Esophagus (tissue), 2 donors: ENCODE measurements around the gene PIK3R1. TPM values are rescaled to one million over a fixed set of nuclear protein-coding genes. Genes with fewer than 3 reads are reported as not detected.
A peak's percentile ranks its signal among the peaks of the same experiment; 100 is the strongest.

Source experiments
- H3K27ac ChIP-seq, 2 donors: one replicate each; pipeline ENCODE4 v1.5.1; 2013; ENCODE audit warnings: low read depth in 2 of 2, mild to moderate bottlenecking in 2 of 2, inconsistent platforms in 1 of 2, low read length in 1 of 2, moderate library complexity in 1 of 2
- H3K27me3 ChIP-seq, 2 donors: one replicate each; pipeline ENCODE4 v1.6.1; 2013; ENCODE audit warnings: low read length in 2 of 2, control low read depth in 1 of 2, mild to moderate bottlenecking in 1 of 2; ENCODE audit not compliant: insufficient read depth in 2 of 2, control insufficient read depth in 1 of 2
- H3K36me3 ChIP-seq, 2 donors: one replicate each; pipeline ENCODE4 v1.6.1; 2013; ENCODE audit warnings: low read length in 1 of 2; ENCODE audit not compliant: control insufficient read depth in 2 of 2, insufficient read depth in 2 of 2
- H3K4me1 ChIP-seq, 2 donors: one replicate each; pipeline ENCODE4 v1.6.1; 2013; ENCODE audit warnings: low read length in 1 of 2; ENCODE audit not compliant: control insufficient read depth in 2 of 2, insufficient read depth in 2 of 2
- H3K4me3 ChIP-seq, 2 donors: one replicate each; pipeline ENCODE4 v1.5.1; 2013; ENCODE audit warnings: low read length in 2 of 2, mild to moderate bottlenecking in 2 of 2, low read depth in 1 of 2, moderate library complexity in 1 of 2
- H3K9me3 ChIP-seq, 2 donors: one replicate each; pipeline ENCODE4 v1.6.1; 2013; ENCODE audit warnings: mild to moderate bottlenecking in 2 of 2, low read depth in 1 of 2, low read length in 1 of 2, moderate library complexity in 1 of 2; ENCODE audit not compliant: control insufficient read depth in 2 of 2, insufficient read depth in 1 of 2
- whole genome bisulfite sequencing, 2 donors: extraction: QIAGEN DNeasy Blood & Tissue Kit; methylation state at CpG; one replicate each; pipeline ENCODE4 v1.1.7; 2013; 5-methylcytosine and 5-hydroxymethylcytosine counted together
- polyA plus RNA-seq, 2 donors: library from polyadenylated mRNA; stranded (reverse); fragments of 200-250 nt; gene quantifications; one replicate each; pipeline ENCODE4 v1.2.3, GENCODE V29; 2013
- donor health status: healthy with polysubstance abuse.
- donor health status: Bipolar disorder and iron deficiency.

Gene PIK3R1
- polyA plus RNA-seq, 2 donors, result 5.0 to 8.2 TPM

DNA sequence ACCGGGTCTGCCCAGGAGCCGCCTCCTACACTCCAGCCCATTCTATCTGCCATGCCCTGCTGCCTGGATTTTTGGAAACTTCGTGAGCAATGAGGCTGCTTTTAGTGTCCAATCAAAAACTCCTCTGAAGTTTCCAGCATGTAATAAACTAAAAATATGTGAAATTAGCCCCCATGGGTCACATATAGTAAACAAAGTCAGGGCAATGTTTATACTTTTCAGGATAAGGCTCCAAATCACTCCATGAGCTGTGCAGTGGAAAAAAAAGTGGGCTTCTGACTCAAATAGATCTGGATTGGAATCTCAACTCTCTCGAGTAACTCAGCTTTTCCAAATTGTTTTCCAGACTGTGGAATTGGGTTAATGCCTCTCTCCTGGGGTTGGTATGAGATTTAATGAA lies 68.2 kb downstream of the PIK3R1 start:
- Histone ChIP-seq H3K27me3 (no peaks in the 10 kb centered on the region), H3K27ac (peak overlapping the region in 1 of 2 donors; percentile 42), H3K4me3 (no peak overlapping the region), H3K9me3 (no peaks in the 10 kb centered on the region), H3K4me1 (peaks cover 0 to 4% of the 10 kb centered on the region in 2 donors), H3K36me3 (peaks cover 9 to 19% of the 10 kb centered on the region in 2 donors)
- 68 to 69% methylated on average over 4 of the region's 4 CpGs for WGBS, 2 donors

GRCh38 chr5:68285075-68285840 lies 69.7 kb downstream of the PIK3R1 start:
- H3K27me3 ChIP-seq, result no peaks in the 10 kb centered on the region
- H3K36me3 ChIP-seq, result peaks cover 6 to 13% of the 10 kb centered on the region in 2 donors
- H3K4me3 ChIP-seq, result no peak overlapping the region
- H3K27ac ChIP-seq, result peak overlapping the region in 1 of 2 donors; percentile 18
- WGBS, 2 donors, result 57 to 66% methylated on average over 3 of the region's 3 CpGs
- H3K4me1 ChIP-seq, result peaks cover 0 to 4% of the 10 kb centered on the region in 2 donors
- no peaks in the 10 kb centered on the region for H3K9me3 ChIP-seq

- Histone ChIP-seq H3K4me1 (peaks cover 0 to 4% of the 10 kb centered on the region in 2 donors), H3K4me3 (no peak overlapping the region), H3K27me3 (no peaks in the 10 kb centered on the region), H3K36me3 (peaks cover 8 to 13% of the 10 kb centered on the region in 2 donors), H3K27ac (no peak overlapping the region), H3K9me3 (no peaks in the 10 kb centered on the region)
- WGBS, 2 donors, result 14 to 17% methylated on average over 4 of the region's 4 CpGs
Observed at GRCh38 chr5:68285851-68286611, 70.5 kb downstream of the PIK3R1 start.

DNA sequence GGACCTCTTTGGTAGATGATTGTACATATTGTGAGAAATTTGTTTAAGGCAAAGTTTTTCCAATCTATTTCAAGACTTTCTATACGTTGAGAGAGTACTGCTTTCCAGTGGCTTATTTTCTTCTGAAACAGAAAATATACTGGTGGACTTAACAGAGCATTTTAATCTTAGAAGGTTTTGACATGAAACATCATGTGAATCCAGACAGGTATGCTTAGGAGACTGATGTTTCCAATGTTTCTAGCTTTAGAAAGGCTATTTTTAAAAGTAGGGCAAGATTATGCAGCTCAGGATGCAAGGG lies 71.0 kb downstream of the PIK3R1 start:
- no peak overlapping the region for H3K27ac ChIP-seq

DNA sequence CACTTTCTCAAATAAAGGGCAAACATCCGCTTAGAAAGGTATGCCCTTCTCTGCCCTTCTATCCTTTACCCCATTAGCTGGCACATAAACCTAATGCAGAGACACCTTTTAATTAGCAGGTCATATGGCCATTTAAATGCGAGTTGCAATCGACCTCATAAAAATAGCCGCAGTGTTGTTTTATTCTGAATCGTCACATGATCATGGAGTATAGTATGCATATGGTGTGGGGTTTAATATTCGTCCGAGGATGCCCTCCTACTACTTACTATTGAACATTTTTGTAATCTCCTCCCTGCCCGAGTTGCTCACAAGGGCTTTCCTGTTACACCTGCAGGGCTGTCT lies 72.0 kb downstream of the PIK3R1 start:
- Histone ChIP-seq H3K27ac (peak overlapping the region; percentile 80 to 92), H3K36me3 (peaks cover 4 to 5% of the 10 kb centered on the region in 2 donors), H3K9me3 (no peaks in the 10 kb centered on the region), H3K4me1 (peaks cover 0 to 4% of the 10 kb centered on the region in 2 donors), H3K27me3 (no peaks in the 10 kb centered on the region), H3K4me3 (peak overlapping the region; percentile 58 to 59)
- WGBS, 2 donors, result 32 to 36% methylated on average over 8 of the region's 8 CpGs

More for the DNA sequence above, 71.0 kb downstream of the PIK3R1 start:
- H3K4me3 ChIP-seq, result no peak overlapping the region
- H3K27me3 ChIP-seq, result no peaks in the 10 kb centered on the region
- peaks cover 8 to 13% of the 10 kb centered on the region in 2 donors for H3K36me3 ChIP-seq
- no peaks in the 10 kb centered on the region for H3K9me3 ChIP-seq
- peaks cover 0 to 4% of the 10 kb centered on the region in 2 donors for H3K4me1 ChIP-seq
- WGBS, 2 donors, result 15 to 19% methylated on average over 1 of the region's 1 CpG

DNA sequence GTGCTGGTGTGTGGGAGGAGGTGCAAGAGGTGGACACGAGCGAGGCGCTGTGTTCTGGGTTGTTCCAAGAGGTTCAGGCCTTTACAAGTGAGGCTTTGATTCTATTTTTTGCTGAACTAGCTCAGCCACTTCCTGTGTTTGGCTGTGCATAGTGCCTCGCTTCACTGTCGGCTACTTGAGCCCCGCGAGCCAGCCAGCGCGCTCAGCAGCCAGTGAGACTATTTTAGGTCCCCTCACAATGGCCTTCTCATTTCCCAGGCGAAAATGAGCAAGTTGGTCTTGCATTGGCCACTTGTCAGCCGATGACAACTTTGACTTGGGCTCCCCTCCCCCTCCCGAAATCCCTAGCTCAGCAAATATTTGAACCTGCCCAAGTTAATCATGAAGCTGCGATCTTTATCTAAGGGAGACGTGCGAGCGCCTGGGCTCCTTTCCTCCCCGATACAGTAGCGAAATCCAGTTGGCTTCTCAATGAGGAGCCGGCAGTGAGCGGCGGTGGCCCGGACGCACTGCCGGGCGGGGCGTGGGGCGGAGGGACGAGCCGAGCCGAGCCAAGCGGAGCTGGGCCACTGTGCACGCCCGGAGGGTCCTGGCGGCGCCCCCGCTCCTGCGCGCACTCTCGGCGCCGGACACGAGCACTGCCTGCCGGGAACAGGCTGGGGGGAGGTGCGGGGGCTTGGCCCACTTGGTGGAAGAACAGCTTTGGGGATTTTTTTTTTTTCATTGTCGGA lies 72.6 kb downstream of the PIK3R1 start:
- Histone ChIP-seq H3K9me3 (no peaks in the 10 kb centered on the region), H3K27me3 (no peaks in the 10 kb centered on the region), H3K4me3 (peak overlapping the region; percentile 58 to 59), H3K27ac (peak overlapping the region; percentile 80 to 92), H3K4me1 (peaks cover 0 to 4% of the 10 kb centered on the region in 2 donors), H3K36me3 (peaks cover 4 to 5% of the 10 kb centered on the region in 2 donors)
- 1% methylated on average over 45 of the region's 45 CpGs for WGBS, 2 donors

DNA sequence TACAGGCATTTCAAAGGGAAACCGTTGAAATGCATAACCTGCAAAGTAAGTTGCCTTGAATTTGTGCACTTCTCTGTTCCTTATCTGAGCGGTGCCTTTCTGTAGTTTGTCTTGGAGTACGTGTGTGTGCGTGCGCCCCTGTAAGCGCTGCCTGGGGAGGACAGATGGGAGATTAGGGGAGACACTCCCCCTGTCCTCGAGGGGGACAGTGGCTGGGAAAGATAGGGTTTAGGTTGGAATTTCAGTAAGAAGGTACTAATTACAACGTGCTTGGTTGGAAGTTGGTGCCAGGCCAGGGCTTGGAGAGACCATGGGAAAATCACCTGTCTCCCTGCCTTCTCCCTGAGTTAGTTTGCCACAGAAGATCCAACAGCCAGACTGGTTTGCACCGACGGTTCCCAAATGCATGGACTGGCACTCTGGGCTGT lies 73.2 kb downstream of the PIK3R1 start:
- peak overlapping the region; percentile 80 to 92 for H3K27ac ChIP-seq
- WGBS, 2 donors, result 4 to 9% methylated on average over 10 of the region's 10 CpGs
- no peaks in the 10 kb centered on the region for H3K9me3 ChIP-seq
- H3K36me3 ChIP-seq, result peaks cover 2 to 5% of the 10 kb centered on the region in 2 donors
- H3K4me1 ChIP-seq, result peaks cover 0 to 4% of the 10 kb centered on the region in 2 donors
- H3K27me3 ChIP-seq, result no peaks in the 10 kb centered on the region
- peak overlapping the region; percentile 58 to 59 for H3K4me3 ChIP-seq

DNA sequence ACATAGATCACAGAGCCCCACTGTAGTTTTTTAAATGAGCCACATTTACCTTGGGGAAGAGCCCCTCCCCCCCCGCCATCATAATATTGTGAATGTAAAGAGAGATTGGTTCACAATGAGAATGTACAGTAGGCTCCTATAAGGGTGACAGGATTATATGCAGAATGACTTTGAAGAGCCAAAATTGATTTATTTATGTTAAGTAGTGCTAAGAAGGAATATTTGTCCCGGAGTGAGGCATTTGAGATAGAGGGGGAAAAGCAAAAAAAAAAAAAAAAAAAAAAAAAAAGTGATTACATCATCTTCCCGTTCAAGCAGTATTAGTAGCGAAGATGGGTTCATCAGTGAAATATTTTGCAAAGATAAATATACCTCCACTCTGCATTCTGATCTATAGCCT lies 73.9 kb downstream of the PIK3R1 start:
- Histone ChIP-seq H3K4me1 (peaks cover 0 to 4% of the 10 kb centered on the region in 2 donors), H3K9me3 (no peaks in the 10 kb centered on the region), H3K27me3 (no peaks in the 10 kb centered on the region), H3K36me3 (peaks cover 0 to 2% of the 10 kb centered on the region in 2 donors), H3K4me3 (no peak overlapping the region), H3K27ac (no peak overlapping the region)
- 37 to 42% methylated on average over 4 of the region's 4 CpGs for WGBS, 2 donors

- WGBS, 2 donors, result 33 to 35% methylated on average over 4 of the region's 4 CpGs
- H3K27me3 ChIP-seq, result no peaks in the 10 kb centered on the region
- no peak overlapping the region for H3K27ac ChIP-seq
- H3K4me1 ChIP-seq, result peaks cover 0 to 4% of the 10 kb centered on the region in 2 donors
- peak overlapping the region in 1 of 2 donors; percentile 21 for H3K4me3 ChIP-seq
- peaks cover 0 to 2% of the 10 kb centered on the region in 2 donors for H3K36me3 ChIP-seq
- H3K9me3 ChIP-seq, result no peaks in the 10 kb centered on the region
Observed at GRCh38 chr5:68290260-68290674, 74.7 kb downstream of the PIK3R1 start.
